Measurements from ENCODE around the gene SUV39H1.

GRCh38 chrX:48698306-48698705 is 1.8 kb downstream of the SUV39H1 start:
- TF ChIP-seq CTCF (IDR thresholded peaks at IDR 0.05) (no peak), POLR2A (IDR thresholded peaks at IDR 0.05) (no peak), EP300 (IDR thresholded peaks at IDR 0.05) (no peak), POLR2AphosphoS5 (IDR thresholded peaks at IDR 0.05) (no peak)
